Measurements from ENCODE around the gene GCGR.

GCGR gene

DNA sequence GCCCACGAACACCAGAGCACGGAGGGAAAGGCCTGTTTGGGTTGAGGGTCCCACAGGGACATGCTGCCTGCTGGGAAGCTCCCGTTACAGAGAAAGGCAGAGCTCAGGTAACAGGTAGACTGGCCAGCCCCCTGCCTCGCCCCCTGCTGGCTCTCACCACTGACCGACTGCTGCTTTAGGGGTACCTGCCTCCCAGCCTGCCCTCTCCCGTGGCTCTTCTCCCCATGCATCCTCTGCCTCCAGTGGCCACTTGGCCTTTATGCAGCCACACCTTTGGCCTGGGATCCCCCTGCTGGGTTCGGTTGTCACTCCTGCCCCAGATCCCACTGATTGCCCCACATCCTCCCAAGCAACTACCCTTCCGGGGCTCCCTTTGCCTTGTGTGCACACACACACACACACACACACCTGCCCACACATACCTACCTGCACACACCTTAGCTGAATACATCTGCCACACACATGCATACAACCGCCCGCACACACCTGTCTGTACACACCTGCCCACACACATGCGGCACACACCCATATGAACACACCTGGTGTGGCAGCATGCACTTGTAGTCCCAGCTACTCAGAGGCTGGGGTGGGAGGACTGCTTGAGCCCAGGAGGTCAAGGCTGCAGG lies 22.0 kb downstream of the GCGR start:
- no peaks in the 10 kb centered on the region for H3K27me3 ChIP-seq (ENCODE audit: insufficient read depth, low read length)
- no peak overlapping the region for H3K9ac ChIP-seq (ENCODE audit: low read length)
- no peaks in the 10 kb centered on the region for H3K36me3 ChIP-seq (ENCODE audit: insufficient read depth, low read length)

DNA sequence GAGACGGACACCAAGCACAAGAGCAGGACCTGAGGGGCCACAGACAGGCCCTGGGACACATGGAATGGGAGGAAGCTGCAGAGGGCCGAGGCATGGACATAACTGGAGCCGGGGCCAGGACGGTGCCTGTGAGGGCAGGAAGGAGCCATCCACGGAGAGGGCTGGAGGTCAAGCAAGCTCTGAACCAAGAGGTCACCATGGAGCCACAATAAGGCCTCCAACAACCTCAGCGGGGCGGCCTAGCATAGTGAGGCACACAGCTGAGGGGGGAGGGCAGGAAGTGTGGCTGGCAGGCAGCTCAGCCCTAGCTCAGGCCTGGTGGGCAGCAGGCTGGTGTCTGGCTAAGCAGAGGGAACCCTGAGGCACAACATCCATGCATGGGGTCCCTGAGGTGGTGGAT lies 24.7 kb downstream of the GCGR start:
- TF ChIP-seq, protein P1, sequence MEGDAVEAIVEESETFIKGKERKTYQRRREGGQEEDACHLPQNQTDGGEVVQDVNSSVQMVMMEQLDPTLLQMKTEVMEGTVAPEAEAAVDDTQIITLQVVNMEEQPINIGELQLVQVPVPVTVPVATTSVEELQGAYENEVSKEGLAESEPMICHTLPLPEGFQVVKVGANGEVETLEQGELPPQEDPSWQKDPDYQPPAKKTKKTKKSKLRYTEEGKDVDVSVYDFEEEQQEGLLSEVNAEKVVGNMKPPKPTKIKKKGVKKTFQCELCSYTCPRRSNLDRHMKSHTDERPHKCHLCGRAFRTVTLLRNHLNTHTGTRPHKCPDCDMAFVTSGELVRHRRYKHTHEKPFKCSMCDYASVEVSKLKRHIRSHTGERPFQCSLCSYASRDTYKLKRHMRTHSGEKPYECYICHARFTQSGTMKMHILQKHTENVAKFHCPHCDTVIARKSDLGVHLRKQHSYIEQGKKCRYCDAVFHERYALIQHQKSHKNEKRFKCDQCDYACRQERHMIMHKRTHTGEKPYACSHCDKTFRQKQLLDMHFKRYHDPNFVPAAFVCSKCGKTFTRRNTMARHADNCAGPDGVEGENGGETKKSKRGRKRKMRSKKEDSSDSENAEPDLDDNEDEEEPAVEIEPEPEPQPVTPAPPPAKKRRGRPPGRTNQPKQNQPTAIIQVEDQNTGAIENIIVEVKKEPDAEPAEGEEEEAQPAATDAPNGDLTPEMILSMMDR (IDR thresholded peaks at IDR 0.05; ENCODE audit: low read length), result no peak
- no peak for TF ChIP-seq EZH2 (IDR thresholded peaks at IDR 0.05; ENCODE audit: borderline replicate concordance, low read length)
- Histone ChIP-seq H3F3A (ENCODE audit: insufficient read depth, low read length) (no peaks in the 10 kb centered on the region), H3K4me1 (ENCODE audit: insufficient read depth, low read length, severe bottlenecking) (peaks cover 17% of the 10 kb centered on the region), H3K27ac (ENCODE audit: low read depth, low read length, poor library complexity, severe bottlenecking) (no peak overlapping the region), H3K27me3 (ENCODE audit: insufficient read depth, low read length) (no peaks in the 10 kb centered on the region), H3K9me3 (ENCODE audit: low read length) (no peaks in the 10 kb centered on the region), H3K9me2 (ENCODE audit: low read depth, low read length) (no peaks in the 10 kb centered on the region), H3K9ac (ENCODE audit: low read length) (no peak overlapping the region), H3K4me3 (ENCODE audit: low read depth, low read length, poor library complexity, severe bottlenecking) (no peak overlapping the region), H4K20me1 (ENCODE audit: insufficient read depth, low read length) (no peaks in the 10 kb centered on the region), H3K4me2 (ENCODE audit: low read length) (no peak overlapping the region), H3K36me3 (ENCODE audit: insufficient read depth, low read length) (no peaks in the 10 kb centered on the region), H3K79me2 (ENCODE audit: insufficient read depth, low read length) (no peaks in the 10 kb centered on the region), H2AFZ (ENCODE audit: low read length) (no peak overlapping the region)

More for the DNA sequence above, 22.0 kb downstream of the GCGR start:
- no peaks in the 10 kb centered on the region for H3K79me2 ChIP-seq (ENCODE audit: insufficient read depth, low read length)
- H4K20me1 ChIP-seq (ENCODE audit: insufficient read depth, low read length), result no peaks in the 10 kb centered on the region
- no peak overlapping the region for H2AFZ ChIP-seq (ENCODE audit: low read length)
- no peak overlapping the region for H3K4me3 ChIP-seq (ENCODE audit: low read depth, low read length, poor library complexity, severe bottlenecking)
- H3K27ac ChIP-seq (ENCODE audit: low read depth, low read length, poor library complexity, severe bottlenecking), result no peak overlapping the region
- H3K4me2 ChIP-seq (ENCODE audit: low read length), result no peak overlapping the region
- no peaks in the 10 kb centered on the region for H3K9me3 ChIP-seq (ENCODE audit: low read length)
- H3K4me1 ChIP-seq (ENCODE audit: insufficient read depth, low read length, severe bottlenecking), result no peaks in the 10 kb centered on the region
- no peaks in the 10 kb centered on the region for H3K9me2 ChIP-seq (ENCODE audit: low read depth, low read length)
- TF ChIP-seq, protein P1 (IDR thresholded peaks at IDR 0.05; ENCODE audit: low read length), result no peak; the same call in 1 of the 2 replicates
- no peak for TF ChIP-seq EZH2 (IDR thresholded peaks at IDR 0.05; ENCODE audit: borderline replicate concordance, low read length)
- H3F3A ChIP-seq (ENCODE audit: insufficient read depth, low read length), result no peaks in the 10 kb centered on the region

DNA sequence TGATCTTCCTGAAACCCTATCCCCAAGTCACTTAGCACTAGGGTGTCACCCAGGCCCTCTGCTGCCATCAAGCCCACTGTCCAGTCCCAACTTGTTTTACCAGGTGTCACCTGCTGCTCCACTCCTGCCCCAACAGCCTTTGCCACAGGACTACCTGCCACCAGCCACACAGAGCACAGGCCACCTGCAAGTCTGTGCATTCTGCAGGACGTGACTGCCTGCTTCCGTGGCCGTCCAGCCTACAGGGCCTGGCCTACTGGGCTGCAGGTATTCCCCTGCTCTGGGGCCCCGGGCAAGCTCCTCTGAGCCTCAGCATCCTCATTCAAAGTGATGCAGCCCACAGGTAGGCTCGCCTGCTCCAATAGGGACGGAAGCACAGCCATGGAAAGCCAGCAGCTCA lies 25.9 kb downstream of the GCGR start:
- Histone ChIP-seq H2AFZ (ENCODE audit: low read length) (no peak overlapping the region), H3K4me1 (ENCODE audit: insufficient read depth, low read length, severe bottlenecking) (peaks cover 29% of the 10 kb centered on the region), H3K27ac (ENCODE audit: low read depth, low read length, poor library complexity, severe bottlenecking) (no peak overlapping the region), H3K4me2 (ENCODE audit: low read length) (no peak overlapping the region), H3K9me3 (ENCODE audit: low read length) (no peaks in the 10 kb centered on the region), H3K9ac (ENCODE audit: low read length) (no peak overlapping the region), H3F3A (ENCODE audit: insufficient read depth, low read length) (no peaks in the 10 kb centered on the region), H3K27me3 (ENCODE audit: insufficient read depth, low read length) (no peaks in the 10 kb centered on the region), H3K4me3 (ENCODE audit: low read depth, low read length, poor library complexity, severe bottlenecking) (no peak overlapping the region), H4K20me1 (ENCODE audit: insufficient read depth, low read length) (no peaks in the 10 kb centered on the region), H3K36me3 (ENCODE audit: insufficient read depth, low read length) (no peaks in the 10 kb centered on the region), H3K79me2 (ENCODE audit: insufficient read depth, low read length) (no peaks in the 10 kb centered on the region), H3K9me2 (ENCODE audit: low read depth, low read length) (no peaks in the 10 kb centered on the region)
- TF ChIP-seq, protein P1 (IDR thresholded peaks at IDR 0.05; ENCODE audit: low read length), result no peak
- TF ChIP-seq EZH2 (IDR thresholded peaks at IDR 0.05; ENCODE audit: borderline replicate concordance, low read length), result no peak

Data from OCI-LY1 (cell line).